ENCODE measurements around the gene SELENOS.
A peak's percentile ranks its signal among the peaks of the same experiment; 100 is the strongest.

SELENOS gene

DNA sequence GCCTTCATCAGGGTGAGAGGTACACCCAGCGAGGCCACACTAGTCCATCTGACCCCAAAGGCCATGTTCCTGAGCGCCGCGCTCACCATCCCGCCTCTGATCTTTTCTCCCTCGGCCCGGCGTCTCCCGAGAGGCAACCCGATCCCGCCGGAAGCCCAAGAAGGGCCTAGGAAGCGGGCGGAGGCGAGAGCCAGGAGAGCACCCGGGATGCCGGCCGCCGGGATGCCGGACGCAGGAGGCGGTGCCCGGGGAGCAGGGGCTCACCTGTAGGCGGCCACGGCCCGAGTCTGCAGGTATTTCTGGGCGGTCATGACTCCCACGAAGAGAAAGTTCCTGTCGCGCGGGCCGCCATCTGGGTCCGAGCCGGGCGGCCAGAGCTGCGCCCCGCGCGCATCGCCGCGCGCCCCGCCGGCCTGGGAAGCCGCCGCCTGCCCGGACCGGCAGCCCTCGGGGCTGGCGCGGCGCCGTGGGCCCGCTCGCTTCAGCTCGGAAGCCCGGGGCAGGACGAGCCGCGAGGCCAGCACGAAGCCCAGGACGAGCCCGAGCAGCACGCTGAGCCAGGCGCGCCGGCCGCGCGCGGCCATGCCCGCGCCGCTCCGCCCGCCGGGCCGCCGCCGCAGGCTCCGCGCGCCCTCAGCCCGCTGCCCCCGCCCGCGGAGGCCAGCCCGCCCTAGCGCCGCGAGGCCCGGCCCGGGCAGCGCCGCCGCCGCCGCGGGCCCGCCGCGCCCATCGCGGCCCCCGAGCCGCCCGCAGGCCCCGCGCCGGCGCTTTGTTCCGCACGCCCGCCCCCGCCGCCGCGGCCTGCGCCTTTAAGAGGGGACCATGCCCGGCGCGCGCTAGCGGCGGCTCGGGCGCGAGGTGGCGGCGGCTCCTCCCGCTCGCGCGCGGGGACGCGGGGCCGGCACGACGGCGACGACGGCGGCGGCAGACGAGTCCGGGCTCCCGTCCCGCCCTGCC lies 26.1 kb downstream of the SELENOS start:
- DNase-seq (ENCODE audit: low spot score): peak; percentile 33

DNA sequence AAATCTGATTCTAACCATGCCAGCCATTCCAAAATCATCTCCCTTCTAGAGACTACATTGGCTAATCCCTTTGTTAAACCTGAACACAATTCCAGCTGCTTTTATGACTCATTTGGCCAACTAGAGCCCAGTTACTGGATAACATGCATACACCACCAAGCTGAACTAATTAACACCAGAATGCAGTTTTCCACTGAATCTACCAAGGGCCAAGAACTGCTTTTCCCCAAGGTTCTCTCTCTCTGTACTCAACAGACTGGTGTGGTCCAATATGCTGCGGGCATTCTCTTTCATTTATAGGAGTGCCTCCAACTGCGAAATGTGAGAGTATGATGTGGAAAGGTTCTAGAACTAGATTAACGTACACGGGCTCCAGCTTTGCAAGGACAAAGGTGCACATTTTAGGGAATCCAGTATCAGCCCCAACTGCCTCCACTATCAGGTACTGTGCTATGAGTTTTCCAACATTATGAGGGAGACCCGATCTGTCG lies 26.9 kb downstream of the SELENOS start:
- peak; percentile 67 for DNase-seq (ENCODE audit: low spot score)

DNA sequence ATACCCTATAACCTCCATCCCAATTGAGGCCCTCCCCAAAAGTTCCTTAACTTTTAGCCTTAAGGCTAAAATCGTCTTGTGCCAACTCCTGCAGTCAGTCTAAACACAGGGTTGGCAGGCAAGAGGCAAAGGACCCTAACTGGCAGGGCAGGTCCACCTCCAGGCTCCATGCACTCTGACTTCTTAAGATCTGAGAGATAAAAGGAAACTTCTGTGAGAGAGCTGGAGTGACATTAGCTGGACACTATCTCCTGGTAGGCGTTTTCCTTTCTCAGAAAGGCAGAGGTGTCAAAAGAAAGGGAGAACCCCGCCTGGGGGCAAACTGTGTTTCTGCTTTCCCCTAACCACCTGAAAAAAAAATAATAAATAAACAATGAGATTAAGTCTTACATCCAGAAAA lies 29.0 kb downstream of the SELENOS start:
- no peak for DNase-seq (ENCODE audit: low spot score)

DNA sequence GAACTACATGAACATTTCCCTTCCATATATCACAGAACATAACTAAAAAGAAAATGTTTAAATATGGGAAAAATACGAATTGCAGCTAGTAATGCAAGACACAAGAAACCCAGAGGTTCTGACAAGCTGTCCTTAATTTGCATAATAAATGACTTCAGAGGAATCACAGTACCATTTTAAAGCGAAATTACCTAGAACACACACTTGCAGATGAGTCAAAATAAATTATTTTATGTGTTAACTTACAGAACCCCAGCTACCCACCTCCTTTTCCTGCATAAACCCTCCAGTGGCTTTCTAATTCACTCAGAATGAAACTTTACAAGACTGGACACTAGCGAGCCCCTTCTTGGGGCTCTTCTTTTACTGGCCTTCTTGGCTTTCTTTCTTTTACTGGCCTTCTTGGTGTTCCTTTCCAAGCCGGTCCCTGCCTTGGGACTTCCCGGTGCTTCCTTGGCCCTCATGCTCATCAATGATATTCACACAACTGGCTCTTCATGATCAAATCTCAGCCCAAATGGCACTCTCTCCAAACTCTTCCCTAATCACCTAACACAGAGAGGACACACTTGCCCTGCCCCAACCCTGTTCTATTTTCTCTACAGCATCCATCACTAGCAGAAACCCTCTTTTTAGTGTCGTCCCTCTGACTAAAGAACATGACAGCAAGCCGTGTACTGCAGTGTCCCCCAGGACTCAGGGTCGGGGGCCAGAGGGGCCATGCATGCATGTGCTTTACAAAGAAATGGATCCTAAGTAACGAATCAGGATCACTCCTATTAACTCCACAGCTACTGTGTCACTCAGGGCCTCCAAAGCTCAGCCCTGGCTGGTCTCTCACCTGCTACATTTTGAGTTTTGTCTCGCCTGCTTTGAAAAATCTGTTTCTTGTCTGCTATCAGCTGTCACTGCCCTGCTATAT lies 30.2 kb downstream of the SELENOS start:
- no peak for DNase-seq (ENCODE audit: low spot score)

DNA sequence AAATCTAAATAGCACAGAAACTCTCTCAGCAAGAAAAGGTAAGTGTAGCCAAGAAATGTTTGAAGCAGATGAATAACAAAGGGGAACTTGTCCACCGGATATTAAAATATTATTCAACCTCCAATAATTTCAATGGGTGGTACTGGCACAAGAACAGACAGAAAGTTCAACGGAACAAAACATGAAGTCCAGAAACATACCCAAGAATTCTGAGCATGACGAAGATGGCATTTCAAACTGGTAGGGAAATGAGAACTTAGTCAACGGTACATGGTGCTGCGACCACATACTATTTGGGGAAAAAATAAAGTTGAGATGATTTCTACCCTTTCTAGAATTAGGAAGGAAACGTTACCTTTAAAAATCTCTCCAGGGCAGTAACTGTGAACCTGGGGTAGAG lies 30.9 kb downstream of the SELENOS start:
- no peak for DNase-seq (ENCODE audit: low spot score)

DNA sequence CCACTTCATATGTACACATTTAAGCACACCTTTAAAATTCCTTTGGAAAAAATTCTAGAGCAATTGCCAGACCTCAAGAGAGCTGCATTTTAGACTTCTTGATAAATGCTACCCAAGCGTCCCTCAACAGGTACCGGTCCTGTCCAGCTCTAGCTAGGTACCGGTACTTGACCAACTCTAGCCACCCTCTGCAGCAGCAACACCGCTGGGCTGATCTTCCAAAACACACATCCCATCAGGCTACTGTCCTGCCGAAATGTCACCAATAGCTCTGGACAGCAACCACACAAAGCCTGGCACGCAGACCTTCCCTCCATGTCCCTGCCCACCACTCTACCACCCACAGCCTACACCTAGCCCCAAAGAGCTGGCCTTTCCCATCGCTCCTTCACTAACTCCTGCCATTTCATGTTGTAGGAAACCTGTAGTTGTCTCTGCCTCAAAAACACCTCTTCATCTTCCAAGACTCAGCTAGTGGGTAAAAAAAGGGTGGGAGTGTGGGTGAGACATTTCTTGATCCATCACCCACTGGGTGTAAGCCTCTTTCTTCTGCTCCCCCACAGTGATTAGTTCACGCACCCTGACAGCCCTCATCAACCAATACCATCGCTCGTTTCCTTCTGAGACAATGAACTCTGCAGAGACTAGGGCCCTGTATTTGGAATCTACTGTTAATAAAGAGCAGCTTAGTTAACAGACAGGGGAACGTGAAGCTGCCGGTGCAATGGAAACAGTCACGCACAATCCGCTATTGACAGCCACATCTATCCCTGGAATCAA lies 32.2 kb downstream of the SELENOS start:
- DNase-seq (ENCODE audit: low spot score): no peak

DNA sequence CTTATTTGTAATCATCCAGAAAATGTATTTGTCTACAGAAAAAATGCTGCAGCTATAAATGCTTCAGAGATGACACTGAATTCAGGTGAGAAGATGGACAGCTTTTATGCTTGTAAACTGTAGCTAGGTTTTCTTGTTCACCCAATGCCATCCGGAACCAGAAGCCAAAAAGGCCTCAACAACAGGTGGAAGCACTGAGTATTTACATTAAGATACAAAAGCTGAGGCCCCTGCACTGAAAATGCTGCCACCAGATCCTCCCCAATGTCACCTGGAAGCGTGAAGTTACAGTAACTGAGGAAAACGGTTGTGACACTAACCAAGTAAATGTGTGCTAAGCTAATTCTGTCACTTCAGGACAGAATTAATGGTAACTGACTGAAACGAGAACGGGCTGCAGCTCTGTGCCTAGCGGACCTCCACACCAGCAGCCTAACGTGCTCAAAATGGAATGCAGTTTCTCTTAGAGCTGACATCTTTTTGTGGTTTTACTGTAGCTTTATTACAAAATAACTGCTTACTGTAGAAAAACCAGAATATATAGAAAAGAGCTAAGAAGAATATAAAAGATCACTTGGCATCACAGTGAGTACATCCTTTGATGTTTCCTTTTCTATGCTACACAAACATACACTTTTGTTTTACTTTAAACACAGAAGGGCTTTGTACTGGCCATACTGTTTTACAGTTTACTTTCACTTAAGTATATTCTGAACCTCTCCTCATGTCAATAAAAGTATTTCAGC lies 33.1 kb downstream of the SELENOS start:
- peak; percentile 53 for DNase-seq (ENCODE audit: low spot score)

DNA sequence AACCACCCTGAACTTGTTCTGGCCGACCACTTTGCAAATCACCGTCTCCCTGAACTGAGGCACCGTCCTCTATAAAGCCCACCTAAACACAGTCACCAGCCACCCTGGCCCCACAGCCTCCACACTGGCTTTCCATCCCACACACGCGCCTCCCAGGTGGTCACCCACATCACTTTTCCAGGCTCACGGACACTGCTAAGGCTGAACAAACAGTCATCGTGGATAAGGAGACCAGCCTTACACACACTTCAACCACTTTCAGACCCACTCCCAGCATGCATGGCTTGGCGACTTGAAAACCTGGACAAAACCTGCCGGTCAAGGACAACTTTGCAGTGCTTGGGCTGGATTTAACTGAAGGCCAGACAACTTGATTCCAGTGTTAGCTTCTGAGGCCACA lies 33.9 kb downstream of the SELENOS start:
- DNase-seq (ENCODE audit: low spot score): no peak

DNA sequence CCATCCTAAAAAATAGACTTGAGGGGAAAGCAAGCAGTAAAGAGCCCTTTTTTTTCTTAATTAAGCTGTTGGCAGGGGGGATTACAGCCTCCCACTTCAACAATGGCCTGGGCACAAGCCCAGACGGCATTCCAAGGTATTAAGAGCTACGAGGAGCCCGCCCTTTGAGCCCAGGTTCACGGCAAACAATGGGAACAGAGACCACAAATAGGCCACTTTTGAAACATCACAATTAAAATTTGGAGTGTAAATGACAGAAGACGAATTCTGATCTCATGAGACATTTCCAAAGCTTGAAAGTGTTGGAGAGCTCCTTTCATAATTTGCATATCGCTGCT lies 34.3 kb downstream of the SELENOS start:
- no peak for DNase-seq (ENCODE audit: low spot score)

DNA sequence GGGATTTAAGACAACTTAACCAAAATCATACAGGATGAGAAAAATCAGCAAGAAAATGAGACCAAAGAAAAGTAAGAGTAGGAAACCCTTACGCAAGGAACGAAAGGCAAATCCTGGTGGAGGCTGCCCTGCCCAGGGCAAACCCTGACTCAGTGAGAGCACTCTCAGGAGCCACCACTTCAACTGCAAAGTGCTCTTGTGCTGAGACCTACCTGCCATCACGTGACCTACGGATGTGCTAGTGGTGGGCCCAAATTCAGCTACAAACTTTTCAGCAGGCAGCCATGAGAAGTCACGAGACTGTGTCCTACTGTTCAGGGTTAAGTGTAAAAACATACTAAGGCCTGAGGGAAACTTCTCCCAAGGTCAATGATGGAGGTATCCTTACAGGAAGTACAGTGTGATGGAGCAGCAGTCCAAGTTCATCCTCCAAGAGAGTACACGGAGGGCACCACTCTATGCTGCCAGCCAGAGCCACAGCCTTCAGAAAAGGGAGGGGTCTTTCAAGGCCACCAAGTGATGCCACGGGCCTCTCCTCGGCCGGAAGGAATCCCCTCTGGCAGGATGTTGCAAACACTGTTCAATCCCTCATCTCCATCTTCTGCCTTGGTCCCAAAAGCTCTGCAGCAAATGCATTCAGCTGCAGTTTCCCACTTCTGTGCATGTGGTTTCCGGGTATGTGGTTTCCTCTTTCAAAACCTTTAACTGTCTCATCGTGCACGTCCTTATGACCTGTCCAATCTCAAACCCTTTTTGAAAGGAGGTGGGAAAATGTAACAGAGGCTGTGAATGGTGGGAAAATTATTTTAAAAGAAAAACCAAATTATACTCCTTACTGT lies 34.9 kb downstream of the SELENOS start:
- DNase-seq (ENCODE audit: low spot score): no peak

DNA sequence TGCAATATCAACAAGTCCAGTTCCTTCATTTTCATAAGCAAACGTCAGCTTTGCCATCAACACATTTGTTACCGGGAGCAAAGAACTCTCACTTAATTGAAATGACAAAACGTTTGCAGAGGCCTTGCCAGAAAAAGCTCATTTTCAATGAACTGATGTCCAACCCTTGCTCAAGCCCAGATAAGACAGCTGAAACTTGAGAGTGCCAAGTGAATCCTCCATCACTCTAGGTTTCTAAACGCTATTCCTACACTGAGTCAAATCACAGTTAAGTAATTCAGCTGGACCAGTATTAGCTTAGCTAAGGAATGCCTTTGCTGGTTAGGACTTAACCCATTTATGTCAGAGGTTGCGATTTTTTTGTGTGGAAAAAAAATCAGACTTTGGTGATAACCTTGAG lies 36.9 kb downstream of the SELENOS start:
- DNase-seq (ENCODE audit: low spot score): no peak

DNA sequence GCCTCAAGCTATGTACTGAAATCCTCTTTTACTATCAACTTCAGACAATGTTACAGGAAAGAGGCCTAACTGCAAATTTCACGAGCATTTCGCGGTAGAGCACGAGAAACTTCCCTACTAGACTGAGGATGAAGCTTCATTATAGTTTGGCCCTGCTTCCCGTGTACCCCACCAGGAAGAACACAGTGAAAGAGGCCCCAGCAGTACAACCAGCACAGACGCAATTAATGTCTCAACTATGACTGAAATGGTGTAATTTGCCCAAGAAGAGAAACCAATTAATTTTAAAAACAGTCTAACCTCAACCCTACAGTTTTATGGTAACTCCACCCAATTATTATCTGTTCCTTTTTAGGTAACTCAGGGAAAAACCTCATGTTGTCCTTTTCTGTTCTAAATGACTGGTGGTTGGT lies 37.6 kb downstream of the SELENOS start:
- no peak for DNase-seq (ENCODE audit: low spot score)

DNA sequence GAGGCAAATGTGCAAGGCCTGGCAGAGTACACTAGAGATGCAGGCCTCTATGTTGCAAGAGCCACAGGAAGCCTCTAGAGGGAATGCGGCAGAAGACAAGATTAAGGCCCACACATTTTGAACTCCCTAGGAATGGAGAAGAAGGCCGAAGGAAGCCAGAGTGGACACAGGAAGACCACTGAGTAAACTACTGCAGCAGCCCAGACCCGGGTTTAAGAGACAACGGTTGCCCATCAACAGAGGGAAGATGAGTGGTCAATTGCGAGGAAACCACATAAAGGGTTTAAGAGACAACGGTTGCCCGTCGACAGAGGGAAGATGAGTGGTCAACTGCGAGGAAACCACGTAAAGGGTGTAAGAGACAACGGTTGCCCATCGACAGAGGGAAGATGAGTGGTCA lies 40.0 kb downstream of the SELENOS start:
- no peak for DNase-seq (ENCODE audit: low spot score)

DNA sequence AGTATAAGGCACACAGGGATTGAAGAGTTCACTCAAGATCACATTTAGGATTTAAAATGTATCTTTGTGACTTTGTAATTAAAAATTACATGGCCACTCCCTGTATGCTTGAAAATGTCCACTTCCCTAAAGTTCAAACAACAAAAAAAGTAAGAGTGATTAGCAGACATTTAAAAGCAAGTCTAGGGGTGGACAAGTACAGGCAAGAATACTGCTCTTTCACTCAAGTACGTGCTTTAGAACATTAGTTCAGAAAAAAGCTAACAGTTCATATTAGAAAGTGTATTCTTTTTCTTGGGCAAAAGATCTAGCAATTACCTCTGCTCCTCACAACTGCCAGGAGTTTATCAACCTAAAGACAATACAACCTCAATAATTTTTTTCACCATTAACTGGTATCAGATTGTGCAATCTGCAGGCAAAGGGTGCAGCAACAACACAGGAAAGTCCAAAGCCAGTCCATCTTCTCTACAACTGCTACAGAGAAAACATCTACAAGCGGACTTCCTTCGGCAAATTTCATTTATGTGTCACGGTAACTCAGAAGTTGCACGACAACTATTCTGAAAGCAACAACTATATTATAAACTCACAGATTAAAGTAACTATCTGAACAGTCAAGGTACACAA lies 43.5 kb downstream of the SELENOS start:
- DNase-seq (ENCODE audit: low spot score): no peak

DNA sequence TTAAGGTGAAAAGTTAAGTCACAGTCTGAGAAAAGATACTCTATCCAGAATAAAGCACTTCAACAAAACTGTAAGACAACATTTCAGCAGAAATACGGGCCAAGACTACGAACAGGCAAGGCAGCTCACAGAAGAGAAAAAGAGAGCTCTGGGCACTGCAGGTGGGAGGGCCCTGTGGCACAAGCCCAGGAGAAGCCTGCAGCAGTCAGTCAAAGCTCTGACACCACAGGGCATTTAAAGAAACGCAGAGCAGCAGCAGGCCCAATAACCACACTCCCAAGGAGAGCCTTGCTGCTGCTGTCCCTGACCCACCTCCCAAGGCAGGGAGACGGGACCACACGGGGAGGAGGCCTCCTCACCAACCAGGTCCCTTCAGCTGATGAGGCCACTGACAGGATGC lies 44.6 kb downstream of the SELENOS start:
- no peak for DNase-seq (ENCODE audit: low spot score)

DNA sequence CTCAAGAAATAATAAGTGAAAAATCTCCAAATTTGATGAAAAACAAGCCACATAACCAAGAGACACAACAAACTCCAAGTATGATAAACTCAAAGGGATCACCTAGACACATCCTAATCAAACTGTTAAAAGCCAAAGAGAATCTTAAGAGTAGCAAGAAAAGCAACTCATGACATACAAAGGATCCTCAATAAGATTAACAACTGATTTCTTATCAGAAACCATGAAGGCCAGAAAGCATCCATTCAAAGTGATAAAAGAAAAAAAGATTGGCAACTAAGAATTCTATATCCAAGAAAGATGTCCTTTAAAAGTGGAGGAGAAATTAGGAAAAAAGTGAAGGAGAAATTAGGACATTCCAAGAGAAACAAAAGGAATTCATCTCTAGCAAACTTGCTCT lies 49.0 kb downstream of the SELENOS start:
- DNase-seq (ENCODE audit: low spot score): no peak

DNA sequence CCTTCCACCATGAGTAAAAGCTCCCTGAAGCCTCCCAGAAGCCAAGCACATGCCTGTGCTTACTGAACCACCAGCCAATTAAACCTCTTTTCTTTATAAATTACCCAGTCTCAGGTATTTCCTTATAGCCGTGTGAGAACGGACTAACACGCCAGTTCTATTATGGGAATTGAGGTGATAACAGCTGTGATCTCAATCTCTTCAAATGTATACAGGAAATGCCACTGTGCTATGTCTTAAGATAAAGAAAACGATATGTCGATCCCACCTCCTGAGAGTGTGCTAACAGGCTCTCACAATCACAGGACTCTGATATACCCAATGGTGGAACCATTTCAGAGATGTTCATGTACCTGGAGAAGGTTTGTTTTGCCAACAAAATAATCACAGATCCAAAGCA lies 51.6 kb downstream of the SELENOS start:
- DNase-seq (ENCODE audit: low spot score): no peak

Data from hepatic stellate cell (primary cell).